ENCODE data around the gene CECR2.

CECR2 gene

GRCh38 chr22:17481424-17481823 lies 112.2 kb downstream of the CECR2 start:
- Mint-ChIP-seq H3K9me3 (ENCODE audit: low read depth) (no peaks in the 10 kb centered on the region), H3K27me3 (peaks cover 6% of the 10 kb centered on the region), H3K27ac (no peak overlapping the region), H3K4me3 (no peak overlapping the region), H3K4me1 (ENCODE audit: low read depth) (no peaks in the 10 kb centered on the region), H3K36me3 (no peaks in the 10 kb centered on the region)

DNA sequence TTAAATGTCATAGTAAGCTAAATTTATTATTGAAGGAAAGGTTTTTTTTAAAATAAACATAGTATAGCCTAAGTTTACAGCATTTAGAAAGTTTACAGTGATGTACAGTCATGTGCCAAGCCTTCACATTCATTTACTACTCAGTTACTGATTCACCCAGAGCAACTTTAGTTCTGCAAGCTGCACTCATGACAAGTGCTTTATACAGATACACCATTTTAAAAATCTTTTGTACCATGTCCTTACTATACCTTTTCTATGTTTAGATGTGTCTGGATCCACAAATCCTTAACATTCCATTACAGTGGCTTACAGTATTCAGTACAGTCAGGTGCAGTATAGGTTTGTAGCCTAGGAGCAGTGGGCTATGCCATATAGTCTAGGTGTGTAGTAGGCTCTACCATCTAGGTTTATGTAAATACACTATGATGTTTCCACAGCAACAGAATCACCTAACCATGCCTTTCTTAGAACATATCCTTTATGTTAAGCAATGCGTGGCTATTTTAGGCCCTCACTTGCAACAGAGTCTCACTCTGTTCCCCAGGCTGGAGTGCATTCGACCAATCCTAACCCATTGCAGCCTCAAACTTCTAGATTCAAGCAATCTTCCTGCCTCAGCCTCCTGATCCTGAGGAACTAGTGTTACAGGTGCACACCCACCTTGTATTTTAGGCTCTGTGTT lies 114.6 kb downstream of the CECR2 start:
- Mint-ChIP-seq H3K9me3 (ENCODE audit: low read depth) (no peaks in the 10 kb centered on the region), H3K27me3 (peaks cover 3% of the 10 kb centered on the region), H3K4me1 (ENCODE audit: low read depth) (no peaks in the 10 kb centered on the region), H3K4me3 (no peak overlapping the region), H3K36me3 (no peaks in the 10 kb centered on the region), H3K27ac (no peak overlapping the region)

- Mint-ChIP-seq H3K27me3 (no peaks in the 10 kb centered on the region), H3K9me3 (ENCODE audit: low read depth) (no peaks in the 10 kb centered on the region), H3K36me3 (no peaks in the 10 kb centered on the region), H3K27ac (no peak overlapping the region), H3K4me1 (ENCODE audit: low read depth) (no peaks in the 10 kb centered on the region), H3K4me3 (no peak overlapping the region)
Measured at GRCh38 chr22:17484608-17485007, 115.3 kb downstream of the CECR2 start.

GRCh38 chr22:17486313-17486712 lies 117.1 kb downstream of the CECR2 start:
- H3K4me3 Mint-ChIP-seq = no peak overlapping the region

DNA sequence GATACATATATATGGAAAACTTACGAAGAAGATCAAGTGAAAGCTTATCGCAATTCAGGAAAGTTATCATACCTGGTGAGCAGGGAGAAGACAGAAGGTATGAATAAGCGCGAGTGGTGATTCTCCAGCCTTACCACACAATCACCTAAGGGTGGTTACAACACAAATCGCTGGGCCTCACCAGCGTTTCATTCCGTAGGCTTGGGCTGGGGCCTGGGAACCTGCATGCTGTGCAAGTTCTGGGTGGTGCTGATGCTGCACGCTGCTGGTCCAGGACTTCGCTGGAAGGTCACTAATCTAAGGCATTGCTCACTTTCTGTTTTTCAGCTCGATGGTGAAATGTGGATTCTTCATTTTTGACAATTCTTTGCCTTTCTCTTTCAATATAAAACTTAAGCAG lies 117.5 kb downstream of the CECR2 start:
- no peaks in the 10 kb centered on the region for H3K27me3 Mint-ChIP-seq
- H3K27ac Mint-ChIP-seq = no peak overlapping the region
- H3K9me3 Mint-ChIP-seq (ENCODE audit: low read depth) = no peaks in the 10 kb centered on the region
- H3K36me3 Mint-ChIP-seq = no peaks in the 10 kb centered on the region
- no peak overlapping the region for H3K4me3 Mint-ChIP-seq
- no peaks in the 10 kb centered on the region for H3K4me1 Mint-ChIP-seq (ENCODE audit: low read depth)

More at GRCh38 chr22:17486313-17486712, 117.1 kb downstream of the CECR2 start:
- Mint-ChIP-seq H3K36me3 (no peaks in the 10 kb centered on the region), H3K27ac (no peak overlapping the region), H3K27me3 (no peaks in the 10 kb centered on the region), H3K9me3 (ENCODE audit: low read depth) (no peaks in the 10 kb centered on the region), H3K4me1 (ENCODE audit: low read depth) (no peaks in the 10 kb centered on the region)

- Mint-ChIP-seq H3K4me3 (no peak overlapping the region), H3K9me3 (ENCODE audit: low read depth) (no peaks in the 10 kb centered on the region), H3K27ac (no peak overlapping the region), H3K36me3 (no peaks in the 10 kb centered on the region), H3K27me3 (no peaks in the 10 kb centered on the region), H3K4me1 (ENCODE audit: low read depth) (no peaks in the 10 kb centered on the region)
Measured at GRCh38 chr22:17489101-17489500, 119.8 kb downstream of the CECR2 start.

- Mint-ChIP-seq H3K27ac (no peak overlapping the region), H3K27me3 (no peaks in the 10 kb centered on the region), H3K9me3 (ENCODE audit: low read depth) (no peaks in the 10 kb centered on the region), H3K4me1 (ENCODE audit: low read depth) (no peaks in the 10 kb centered on the region), H3K4me3 (no peak overlapping the region), H3K36me3 (no peaks in the 10 kb centered on the region)
Measured at GRCh38 chr22:17491090-17491640, 121.9 kb downstream of the CECR2 start.

- no peaks in the 10 kb centered on the region for H3K4me1 Mint-ChIP-seq (ENCODE audit: low read depth)
- no peak overlapping the region for H3K4me3 Mint-ChIP-seq
- H3K27ac Mint-ChIP-seq = no peak overlapping the region
- no peaks in the 10 kb centered on the region for H3K9me3 Mint-ChIP-seq (ENCODE audit: low read depth)
- no peaks in the 10 kb centered on the region for H3K36me3 Mint-ChIP-seq
- no peaks in the 10 kb centered on the region for H3K27me3 Mint-ChIP-seq
Measured at GRCh38 chr22:17492247-17492646, 123.0 kb downstream of the CECR2 start.

GRCh38 chr22:17493419-17493981 lies 124.2 kb downstream of the CECR2 start:
- Mint-ChIP-seq H3K27ac (no peak overlapping the region), H3K4me1 (ENCODE audit: low read depth) (no peaks in the 10 kb centered on the region), H3K27me3 (peaks cover 2% of the 10 kb centered on the region), H3K9me3 (ENCODE audit: low read depth) (no peaks in the 10 kb centered on the region), H3K36me3 (no peaks in the 10 kb centered on the region), H3K4me3 (no peak overlapping the region)

GRCh38 chr22:17496841-17497240 lies 127.6 kb downstream of the CECR2 start:
- no peak overlapping the region for H3K27ac Mint-ChIP-seq

DNA sequence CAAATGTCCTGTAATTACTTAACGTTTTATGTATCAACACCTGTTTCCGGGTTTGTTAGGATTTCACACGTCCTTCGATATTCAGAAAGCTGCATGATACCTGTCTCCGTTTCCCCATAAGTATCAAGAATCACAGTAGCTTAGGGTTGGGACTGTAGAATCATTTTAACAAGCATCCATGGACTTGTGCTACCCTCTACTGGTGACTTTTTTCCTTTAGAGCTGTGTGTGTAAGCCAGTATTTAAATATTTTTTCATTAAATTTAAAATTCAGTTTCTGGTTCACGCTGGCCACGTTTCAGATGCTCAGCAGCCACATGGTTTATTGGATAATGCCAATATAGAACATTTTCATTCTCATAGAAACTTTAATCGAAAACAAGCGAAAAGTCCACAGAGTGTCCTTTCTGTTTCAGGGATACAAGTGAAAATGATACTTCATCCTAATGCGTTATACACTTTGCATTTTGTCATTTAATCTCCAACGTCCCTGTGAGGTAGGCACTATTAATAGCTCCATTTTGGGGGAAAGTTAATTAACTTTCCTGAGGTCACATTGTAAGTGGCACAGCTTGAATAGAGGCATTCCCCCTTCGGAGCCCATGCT lies 132.5 kb downstream of the CECR2 start:
- Mint-ChIP-seq H3K36me3 (no peaks in the 10 kb centered on the region), H3K4me1 (ENCODE audit: low read depth) (no peaks in the 10 kb centered on the region), H3K9me3 (ENCODE audit: low read depth) (no peaks in the 10 kb centered on the region), H3K4me3 (no peak overlapping the region), H3K27me3 (peaks cover 3% of the 10 kb centered on the region), H3K27ac (no peak overlapping the region)

More at GRCh38 chr22:17496841-17497240, 127.6 kb downstream of the CECR2 start:
- Mint-ChIP-seq H3K27me3 (peaks cover 3% of the 10 kb centered on the region), H3K36me3 (no peaks in the 10 kb centered on the region), H3K9me3 (ENCODE audit: low read depth) (no peaks in the 10 kb centered on the region), H3K4me3 (no peak overlapping the region), H3K4me1 (ENCODE audit: low read depth) (no peaks in the 10 kb centered on the region)

DNA sequence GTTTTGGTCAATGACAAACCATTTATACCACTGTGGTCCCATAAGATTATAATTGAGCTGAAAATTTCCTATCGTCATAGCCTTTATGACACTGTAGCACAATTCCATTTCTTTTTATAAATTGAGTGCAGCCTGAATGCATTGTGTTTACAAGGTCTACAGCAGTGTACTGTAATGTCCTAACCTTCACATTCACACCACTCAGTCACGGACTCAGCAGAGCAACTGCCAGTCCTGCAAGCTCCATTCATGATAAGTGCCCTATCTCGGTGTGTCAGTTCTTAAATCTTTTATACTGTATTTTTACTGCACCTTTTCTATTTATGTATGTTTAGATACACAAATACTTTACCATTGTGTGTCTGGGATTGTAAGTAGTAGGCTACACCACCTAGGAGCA lies 138.8 kb downstream of the CECR2 start:
- peaks cover 4% of the 10 kb centered on the region for H3K27me3 Mint-ChIP-seq
- H3K36me3 Mint-ChIP-seq = no peaks in the 10 kb centered on the region
- no peaks in the 10 kb centered on the region for H3K9me3 Mint-ChIP-seq (ENCODE audit: low read depth)
- H3K27ac Mint-ChIP-seq = no peak overlapping the region
- H3K4me3 Mint-ChIP-seq = no peak overlapping the region
- no peaks in the 10 kb centered on the region for H3K4me1 Mint-ChIP-seq (ENCODE audit: low read depth)

- Mint-ChIP-seq H3K4me3 (no peak overlapping the region), H3K27ac (no peak overlapping the region), H3K27me3 (peaks cover 4% of the 10 kb centered on the region), H3K9me3 (ENCODE audit: low read depth) (no peaks in the 10 kb centered on the region), H3K36me3 (no peaks in the 10 kb centered on the region), H3K4me1 (ENCODE audit: low read depth) (no peaks in the 10 kb centered on the region)
Measured at GRCh38 chr22:17512960-17513359, 143.7 kb downstream of the CECR2 start.

DNA sequence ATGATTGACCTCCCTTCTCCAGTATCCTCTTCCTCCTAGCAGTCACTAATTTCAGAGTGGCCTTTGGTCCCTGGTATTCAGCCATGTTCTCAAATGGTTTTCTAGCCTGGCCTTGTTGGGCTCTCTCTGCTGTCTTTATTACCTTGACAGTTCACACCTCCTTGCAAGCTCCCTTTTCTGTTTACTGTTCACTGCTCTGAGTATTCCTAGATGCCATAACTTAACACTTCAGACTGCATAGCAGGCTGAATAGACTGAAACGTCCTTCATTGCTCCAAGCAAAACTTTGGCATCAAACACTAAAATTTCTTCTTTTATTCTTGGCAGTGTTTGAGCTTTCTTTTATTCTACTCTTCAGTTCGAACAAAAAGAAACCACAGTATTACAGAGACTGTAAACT lies 144.4 kb downstream of the CECR2 start:
- Mint-ChIP-seq H3K27me3 (peaks cover 4% of the 10 kb centered on the region), H3K9me3 (ENCODE audit: low read depth) (no peaks in the 10 kb centered on the region), H3K27ac (no peak overlapping the region), H3K4me1 (ENCODE audit: low read depth) (no peaks in the 10 kb centered on the region), H3K4me3 (no peak overlapping the region), H3K36me3 (no peaks in the 10 kb centered on the region)

- H3K4me1 Mint-ChIP-seq (ENCODE audit: low read depth) = no peaks in the 10 kb centered on the region
- H3K27ac Mint-ChIP-seq = no peak overlapping the region
- peaks cover 4% of the 10 kb centered on the region for H3K27me3 Mint-ChIP-seq
- H3K9me3 Mint-ChIP-seq (ENCODE audit: low read depth) = no peaks in the 10 kb centered on the region
- no peak overlapping the region for H3K4me3 Mint-ChIP-seq
- no peaks in the 10 kb centered on the region for H3K36me3 Mint-ChIP-seq
Measured at GRCh38 chr22:17514084-17514483, 144.8 kb downstream of the CECR2 start.
